Stimulated activated CD8-positive, alpha-beta memory T cell treated with anti-CD3 and anti-CD28 coated beads, Interleukin-7, amount 100 ng/mL, for 1 hour (primary cell): ENCODE data around the gene LRP2.
"Not testable (repeated sequence)": the region's sequence is repeated elsewhere in the genome, so short reads cannot be mapped to it uniquely, and the experiment has no call there.

ENCODE experiments used
- DNase-seq, 2 donors: peaks; one replicate each; pipeline ENCODE4 v3.0.0-alpha.2; 2020; ENCODE audit warnings: low read depth in 2 of 2

LRP2 gene

GRCh38 chr2:169301596-169302335 lies 60.6 kb downstream of the LRP2 start:
- no peak for DNase-seq

GRCh38 chr2:169300636-169301530 lies 61.5 kb downstream of the LRP2 start:
- DNase-seq: no peak

DNA sequence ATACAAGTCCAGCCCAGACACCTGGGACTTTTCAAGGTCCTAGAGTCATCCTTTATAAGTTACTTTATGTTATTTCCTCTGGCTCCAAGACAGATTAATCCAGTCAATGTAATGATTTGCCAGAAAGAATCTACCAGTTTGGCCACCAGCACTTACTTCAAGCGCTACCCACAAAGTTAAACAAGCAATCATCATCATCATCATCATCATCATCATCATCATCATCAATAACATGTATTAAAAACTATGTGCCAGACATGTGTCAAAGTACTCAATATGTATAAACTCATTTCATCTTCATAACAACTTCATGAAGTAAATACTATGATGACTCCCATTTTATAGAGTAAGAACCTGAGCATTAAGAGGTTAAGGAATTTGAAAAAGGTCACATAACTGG lies 64.3 kb downstream of the LRP2 start:
- DNase-seq: no peak

DNA sequence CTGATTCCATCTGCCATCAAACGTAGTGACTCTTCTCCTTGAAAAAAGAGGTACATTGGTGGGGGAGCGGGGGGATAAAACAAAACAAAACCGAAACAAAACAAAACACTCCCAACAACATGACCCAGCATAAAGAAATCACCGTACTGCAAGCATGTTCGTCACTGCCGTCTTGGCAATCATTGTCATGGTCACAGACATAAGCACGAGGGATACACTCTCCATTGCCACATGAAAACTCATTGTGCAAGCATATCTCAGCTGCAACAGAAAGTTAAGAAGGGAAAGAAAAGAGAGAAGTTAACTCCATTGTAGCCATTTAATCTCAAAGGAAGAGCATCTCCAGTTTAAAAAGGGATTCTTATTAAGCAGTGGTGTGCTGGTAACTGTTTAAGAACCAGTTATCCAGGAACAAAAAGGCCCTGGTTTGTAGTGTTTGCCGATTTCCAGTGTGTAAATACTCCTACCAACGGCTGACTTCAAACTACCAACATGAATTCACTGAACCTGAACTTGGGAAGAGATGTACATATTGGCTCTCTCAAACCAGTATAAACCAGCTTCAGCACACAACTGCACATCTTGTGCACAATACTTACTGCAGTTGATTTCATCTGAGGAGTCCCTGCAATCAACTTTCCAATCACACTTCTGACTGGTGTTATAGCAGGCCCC lies 68.2 kb downstream of the LRP2 start:
- DNase-seq: no peak

- no peak for DNase-seq
These were observed 70.8 kb downstream of the LRP2 start for GRCh38 chr2:169291517-169291916.

- DNase-seq: no peak
These were observed 71.9 kb downstream of the LRP2 start for GRCh38 chr2:169290433-169290832.

- no peak for DNase-seq
These were observed 74.7 kb downstream of the LRP2 start for GRCh38 chr2:169287666-169288065.

- no peak for DNase-seq
These were observed 75.6 kb downstream of the LRP2 start for GRCh38 chr2:169286624-169287231.

DNA sequence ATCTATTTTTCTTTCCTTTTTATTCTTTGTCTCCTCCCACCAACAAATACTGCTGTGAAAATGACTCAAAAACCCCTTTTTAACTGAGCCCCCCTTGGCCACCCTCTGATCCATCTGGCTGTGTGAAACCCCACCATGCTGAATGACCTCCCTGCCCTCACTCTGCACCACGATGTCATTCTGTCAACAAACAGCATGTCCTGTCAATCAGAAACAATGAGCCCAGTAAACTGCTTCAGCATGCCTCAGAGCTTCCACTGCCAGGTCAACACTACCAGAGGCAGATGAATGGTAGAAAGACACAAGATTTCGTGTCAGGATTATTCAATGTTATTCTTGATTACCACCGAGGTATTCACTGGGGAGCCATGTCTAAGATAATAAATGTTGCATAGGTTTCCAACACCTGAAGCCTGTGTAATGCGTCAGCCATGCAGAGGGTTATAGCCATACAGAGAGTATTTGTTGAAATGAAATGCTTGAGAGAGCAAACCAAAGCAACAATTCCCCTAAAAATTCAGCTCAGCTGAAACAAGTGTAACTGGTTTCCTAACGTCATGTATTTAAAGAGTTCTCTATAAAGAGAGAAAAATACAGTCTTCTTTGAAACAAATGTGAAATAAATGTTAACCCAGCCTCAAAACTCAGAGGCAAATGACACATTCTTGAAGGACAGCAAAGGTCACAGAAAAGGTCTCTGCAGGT lies 76.7 kb downstream of the LRP2 start:
- DNase-seq: no peak

DNA sequence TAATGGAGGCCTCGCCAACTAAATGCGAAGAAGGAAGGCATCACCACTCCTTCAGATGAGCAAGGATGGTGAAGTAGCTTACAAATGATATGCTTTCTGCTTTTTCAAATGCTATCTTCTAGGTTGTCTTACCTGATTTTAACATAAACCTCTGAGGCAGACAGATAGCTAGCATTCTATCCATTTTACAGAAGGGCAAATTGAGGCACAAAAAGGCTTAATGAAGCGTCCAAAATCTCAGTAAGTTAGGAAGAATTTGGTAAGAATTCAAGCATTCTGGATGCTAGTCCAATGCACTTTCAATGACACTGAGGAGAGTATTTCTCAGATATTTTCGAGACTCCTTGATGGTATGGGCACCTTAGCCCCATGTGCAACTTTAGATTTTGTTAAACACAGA lies 81.8 kb downstream of the LRP2 start:
- DNase-seq: no peak

DNA sequence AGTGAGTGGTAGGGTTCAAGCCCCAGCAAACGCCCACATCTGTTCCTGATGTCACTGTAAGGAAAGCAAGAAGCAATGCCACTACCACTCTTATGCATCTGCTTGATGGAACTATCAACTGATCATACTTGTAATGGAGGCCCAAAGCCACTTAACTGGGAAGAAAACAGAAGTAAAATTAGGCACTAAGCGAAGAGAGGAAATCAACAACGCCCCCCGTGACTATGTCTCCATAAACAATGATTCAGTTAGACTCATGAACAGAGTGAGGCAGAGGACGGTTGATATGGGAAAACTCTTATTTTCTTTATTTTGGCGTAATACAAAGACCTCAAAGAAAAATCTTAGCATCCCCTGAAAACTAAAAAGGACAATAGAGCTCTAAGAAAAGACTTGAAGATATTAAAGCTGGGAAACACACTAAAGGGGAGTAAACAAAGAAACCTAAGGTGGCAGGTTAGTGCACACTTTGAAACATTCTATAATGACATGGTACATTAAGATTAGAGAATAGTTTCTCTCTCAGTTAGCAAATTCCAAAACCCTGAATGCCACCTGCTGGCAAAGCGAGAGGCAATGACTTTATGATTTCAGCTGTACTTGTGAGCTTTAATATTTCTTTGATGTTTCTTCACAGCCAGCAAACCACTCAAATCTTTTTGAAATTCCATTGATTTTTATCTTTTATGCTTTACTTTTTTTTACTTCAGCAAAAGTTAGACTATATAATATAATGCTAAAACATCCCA lies 86.5 kb downstream of the LRP2 start:
- DNase-seq: no peak

DNA sequence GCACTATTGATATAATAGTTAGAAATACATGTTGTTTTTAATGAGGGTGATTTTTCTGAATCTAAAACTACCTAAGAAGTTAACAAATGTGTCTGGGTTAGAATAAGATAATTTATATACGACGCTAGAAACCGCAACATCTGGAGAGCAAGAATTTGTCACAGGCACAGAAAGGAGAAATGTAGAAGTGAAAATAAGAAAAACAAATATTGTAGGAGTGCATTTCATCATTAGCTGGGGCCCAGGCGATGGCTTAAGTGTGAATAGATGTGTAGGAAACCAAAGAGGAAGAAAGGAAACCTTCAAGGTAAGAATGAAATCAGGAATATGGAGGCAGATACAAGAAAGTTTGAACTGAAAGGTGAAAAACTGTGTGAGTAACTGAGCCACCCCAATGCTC lies 90.3 kb downstream of the LRP2 start:
- DNase-seq: no peak

- DNase-seq: not testable (repeated sequence)
These were observed 91.8 kb downstream of the LRP2 start for GRCh38 chr2:169270574-169270973.

- DNase-seq: no peak
These were observed 96.7 kb downstream of the LRP2 start for GRCh38 chr2:169265591-169265990.

DNA sequence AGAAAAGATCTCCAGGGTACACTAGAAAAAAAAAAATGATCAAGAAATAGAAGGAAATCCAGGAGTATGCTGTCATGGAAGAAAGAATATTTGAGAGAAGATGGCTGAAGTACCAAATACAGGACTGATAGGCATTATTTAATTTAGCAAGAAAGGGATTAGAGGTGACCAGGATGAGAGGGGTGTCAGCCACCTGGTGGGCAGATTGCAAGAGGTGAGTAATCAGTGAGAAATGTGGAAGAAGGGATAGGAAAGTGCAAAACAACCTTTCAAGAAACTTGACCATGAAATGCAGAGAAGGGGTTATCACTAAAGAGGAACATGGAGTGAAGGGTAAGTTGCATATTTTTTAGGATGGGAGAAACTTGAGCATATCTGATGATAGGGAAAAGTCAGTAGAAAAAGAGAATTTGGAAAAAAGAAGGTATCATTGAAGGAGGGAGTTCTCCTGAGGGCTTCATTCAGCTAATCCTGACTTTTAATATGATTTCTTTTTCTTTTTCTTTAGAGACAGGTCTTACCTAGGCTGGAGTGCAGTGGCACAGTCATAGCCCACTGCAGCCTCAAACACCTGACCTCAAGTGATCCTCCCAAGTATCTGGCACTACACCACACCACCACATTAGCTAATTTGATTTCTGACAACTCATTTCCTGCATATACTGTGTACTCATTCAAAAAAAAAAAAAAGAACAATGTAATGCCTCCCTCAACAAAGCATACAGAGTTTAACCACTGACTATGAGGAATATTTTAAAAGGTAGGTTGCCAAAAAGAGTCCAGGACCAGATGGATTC lies 101.3 kb downstream of the LRP2 start:
- no peak for DNase-seq

DNA sequence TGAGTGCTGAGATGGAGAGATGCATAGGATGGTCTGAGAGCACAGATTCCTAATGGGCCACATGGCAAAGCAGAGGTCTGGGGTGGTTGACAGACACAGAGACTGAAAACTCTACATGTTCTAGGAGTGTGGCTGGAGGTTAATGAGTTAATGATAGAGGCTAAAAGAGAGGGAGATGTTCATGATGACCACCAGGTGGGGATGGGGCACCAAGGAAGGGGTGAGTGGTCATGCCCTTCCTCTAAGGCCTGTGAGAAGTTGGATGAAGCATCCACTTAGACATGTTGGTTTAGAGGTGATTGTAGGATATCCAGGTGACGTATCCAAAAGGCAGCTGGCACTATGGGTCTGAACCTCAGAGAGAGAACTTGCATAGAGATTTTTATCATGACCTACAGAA lies 102.1 kb downstream of the LRP2 start:
- no peak for DNase-seq

GRCh38 chr2:169259402-169259801 lies 102.9 kb downstream of the LRP2 start:
- no peak for DNase-seq

DNA sequence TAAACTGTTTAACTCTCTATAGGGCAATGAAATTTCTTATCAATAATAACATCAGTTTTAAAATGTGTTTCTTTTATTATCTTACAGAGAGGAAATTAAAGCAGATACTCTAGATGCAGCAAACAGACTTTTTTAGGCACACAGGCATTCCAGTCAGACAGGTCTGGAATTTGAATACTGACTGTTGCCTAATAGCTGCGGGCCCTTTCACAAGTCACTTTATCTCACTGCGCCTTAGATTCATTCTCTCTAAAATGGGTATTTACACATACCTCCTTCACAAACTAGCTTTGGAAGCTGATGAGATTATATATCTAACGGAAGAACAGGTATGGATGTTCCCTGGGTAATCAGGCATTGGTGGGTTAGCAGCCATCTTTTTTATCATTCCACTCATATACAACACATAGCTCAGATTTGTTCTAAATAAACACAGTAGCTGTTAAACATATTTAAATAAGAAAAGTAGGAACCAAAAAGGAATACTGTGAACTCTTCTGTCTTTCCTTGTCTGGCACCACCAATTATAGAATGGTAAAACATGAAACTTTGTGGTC lies 104.2 kb downstream of the LRP2 start:
- no peak for DNase-seq

- DNase-seq: no peak
These were observed 107.6 kb downstream of the LRP2 start for GRCh38 chr2:169254774-169255173.

- DNase-seq: no peak
These were observed 115.1 kb downstream of the LRP2 start for GRCh38 chr2:169247211-169247610.
